ENCODE measurements around the gene BCL7C. TPM values are rescaled to one million over a fixed set of nuclear protein-coding genes. Genes with fewer than 3 reads are reported as not detected.

Gene BCL7C
- total and polyA plus RNA-seq, 2 of the 8 experiments (the other 6 are each of a cell fraction or from before 2014, with no cell fraction given): 8.6 to 17.2 TPM

DNA sequence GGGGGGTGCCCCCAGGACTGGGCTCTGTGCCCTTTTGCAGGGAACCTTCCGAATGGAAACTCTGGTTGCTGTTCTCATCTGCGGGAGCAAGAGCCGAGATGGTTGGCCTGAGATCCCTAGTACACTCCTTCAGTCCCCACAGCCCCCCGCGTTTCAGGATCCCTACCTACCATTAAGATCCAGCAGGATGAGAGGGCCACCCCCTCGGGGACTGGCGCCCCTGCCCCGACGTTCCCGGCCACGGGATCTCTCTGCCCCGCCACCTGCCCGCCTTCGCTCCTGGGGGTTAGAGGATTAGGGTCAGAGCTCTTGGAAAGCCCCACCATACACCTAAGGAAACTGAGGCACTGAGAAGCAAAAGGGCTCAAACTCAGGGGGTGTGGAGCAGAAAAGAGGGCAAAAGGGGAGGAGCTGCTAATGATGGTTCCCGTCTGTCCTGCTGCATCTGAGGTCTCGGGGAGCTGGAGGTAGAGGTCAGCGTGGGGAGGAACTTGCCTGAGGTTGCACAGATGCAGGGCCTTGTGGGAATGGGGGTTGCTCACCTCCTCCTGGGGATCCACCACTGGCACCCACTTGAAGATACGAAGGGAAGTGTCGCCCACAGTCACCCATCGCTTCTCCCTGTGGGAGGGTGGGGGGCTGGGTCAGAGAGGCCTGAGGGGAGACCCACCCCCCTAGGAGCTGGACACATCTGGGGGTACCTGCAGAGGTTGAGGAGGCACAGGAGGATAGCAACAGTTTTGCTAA is 1.0 kb downstream of the BCL7C start (continued):
- no peak for TF ChIP-seq CHD7 (IDR thresholded peaks at IDR 0.05; ENCODE audit: insufficient replicate concordance, low read length)
- no peak for TF ChIP-seq CTCF (IDR thresholded peaks at IDR 0.05; ENCODE audit: control extremely low read depth in 1 of 3, insufficient read depth in 1 of 3, low read depth in 1 of 3, low read length in 3 of 3)
- no peak; a peak in 1 of 3 replicates for TF ChIP-seq POLR2A (IDR thresholded peaks at IDR 0.05; ENCODE audit: control extremely low read depth in 1 of 2, low read depth in 2 of 2, low read length in 2 of 2)
- no peak for TF ChIP-seq BACH1 (IDR thresholded peaks at IDR 0.05; ENCODE audit: low read length)
- TF ChIP-seq SIRT6 (IDR thresholded peaks at IDR 0.05; ENCODE audit: low read length): no peak
- no peak for TF ChIP-seq BRCA1 (IDR thresholded peaks at IDR 0.05; ENCODE audit: low read depth, low read length)
- TF ChIP-seq CTBP2 (IDR thresholded peaks at IDR 0.05; ENCODE audit: borderline replicate concordance, insufficient read depth, insufficient read length, low read length): no peak
- TF ChIP-seq ZNF274 (IDR thresholded peaks at IDR 0.05; ENCODE audit: borderline replicate concordance, extremely low read depth, low read length): no peak
